ENCODE measurements around the gene RAP1GAP2. TPM values are rescaled to one million over a fixed set of nuclear protein-coding genes. Genes with fewer than 3 reads are reported as not detected.
A peak's percentile ranks its signal among the peaks of the same experiment; 100 is the strongest.
"Not testable (repeated sequence)": the region's sequence is repeated elsewhere in the genome, so short reads cannot be mapped to it uniquely, and the experiment has no call there.

Gene RAP1GAP2
- total RNA-seq, 1 experiment from 2014 or later = 72.8 TPM

- TF ChIP-seq IRF2 (CRISPR knock-in tag; IDR thresholded peaks at IDR 0.05; ENCODE audit: borderline replicate concordance, low read depth) = no peak
Measured at GRCh38 chr17:2889256-2889655, 93.0 kb downstream of the RAP1GAP2 start (continued).

- peaks cover 48% of the 10 kb centered on the region for H3K4me1 Mint-ChIP-seq
- not testable (repeated sequence) for DNase-seq (ENCODE audit: low spot score); H3K27me3 Mint-ChIP-seq (ENCODE audit: low read depth); H3K9me3 Mint-ChIP-seq; H3K36me3 Mint-ChIP-seq; ATAC-seq; H3K4me3 Mint-ChIP-seq
- peak overlapping the region; percentile 57; the same call in 1 of the 2 replicates for H3K27ac Mint-ChIP-seq
- ChIA-PET POLR2A (interaction anchor here (0.5 to 0.6 kb wide), 2 partner anchors 52 to 484 kb away, joined by 3 read pairs; no protein-coding TSS in a partner anchor), CTCF (interaction anchor here (0.6 to 1.5 kb wide), 4 partner anchors 40 to 1624 kb away, joined by 3 to 7 read pairs (median 6); no protein-coding TSS in a partner anchor)
Measured at GRCh38 chr17:2890778-2891177, 94.5 kb downstream of the RAP1GAP2 start.

- Mint-ChIP-seq H3K4me3 (no peak overlapping the region), H3K4me1 (peaks cover 52% of the 10 kb centered on the region), H3K27me3 (ENCODE audit: low read depth) (no peaks in the 10 kb centered on the region), H3K9me3 (no peaks in the 10 kb centered on the region), H3K36me3 (peaks cover 4% of the 10 kb centered on the region; the same call in 1 of the 2 replicates), H3K27ac (peak overlapping the region; percentile 57)
- ChIA-PET CTCF (interaction anchor here (0.6 to 0.9 kb wide), 3 partner anchors 37 to 113 kb away, joined by 3 read pairs; no protein-coding TSS in a partner anchor), POLR2A (interaction anchor here (0.7 kb wide), 1 partner anchor 28 kb away, joined by 3 read pairs; no protein-coding TSS in a partner anchor)
- ATAC-seq (no peak), DNase-seq (ENCODE audit: low spot score) (no peak)
- TF ChIP-seq AFF4 (CRISPR knock-in tag; IDR thresholded peaks at IDR 0.05; ENCODE audit: borderline replicate concordance) (no peak), NR2C2 (CRISPR knock-in tag; IDR thresholded peaks at IDR 0.05) (no peak), FOXK1 (CRISPR knock-in tag; IDR thresholded peaks at IDR 0.05) (no peak), ZNF532 (CRISPR knock-in tag; IDR thresholded peaks at IDR 0.05; ENCODE audit: borderline replicate concordance) (no peak), IRF1 (CRISPR knock-in tag; IDR thresholded peaks at IDR 0.05) (no peak), JUN (CRISPR knock-in tag; IDR thresholded peaks at IDR 0.05) (no peak), ZNF396 (CRISPR knock-in tag; IDR thresholded peaks at IDR 0.05; ENCODE audit: borderline replicate concordance) (no peak), GABPB1 (CRISPR knock-in tag; IDR thresholded peaks at IDR 0.05) (0 out of 2 replicates have a peak, but pooled peaks have one; percentile 36), CBFB (CRISPR knock-in tag; IDR thresholded peaks at IDR 0.05; ENCODE audit: low read depth) (no peak)
Measured at GRCh38 chr17:2892305-2892971, 96.2 kb downstream of the RAP1GAP2 start.
